ENCODE data around the gene DCTN5. TPM values are rescaled to one million over a fixed set of nuclear protein-coding genes. Genes with fewer than 3 reads are reported as not detected.
"Not testable (repeated sequence)": the region's sequence is repeated elsewhere in the genome, so short reads cannot be mapped to it uniquely, and the experiment has no call there.

DCTN5 gene
- total RNA-seq, 1 donor from 2014 or later = 42.3 TPM

GRCh38 chr16:23694644-23695373 lies 53.5 kb downstream of the DCTN5 start:
- no peak for ATAC-seq

- ATAC-seq = no peak
Observed at GRCh38 chr16:23695756-23696155, 54.5 kb downstream of the DCTN5 start.

GRCh38 chr16:23699100-23699499 lies 57.8 kb downstream of the DCTN5 start:
- ATAC-seq = peak; percentile 94

DNA sequence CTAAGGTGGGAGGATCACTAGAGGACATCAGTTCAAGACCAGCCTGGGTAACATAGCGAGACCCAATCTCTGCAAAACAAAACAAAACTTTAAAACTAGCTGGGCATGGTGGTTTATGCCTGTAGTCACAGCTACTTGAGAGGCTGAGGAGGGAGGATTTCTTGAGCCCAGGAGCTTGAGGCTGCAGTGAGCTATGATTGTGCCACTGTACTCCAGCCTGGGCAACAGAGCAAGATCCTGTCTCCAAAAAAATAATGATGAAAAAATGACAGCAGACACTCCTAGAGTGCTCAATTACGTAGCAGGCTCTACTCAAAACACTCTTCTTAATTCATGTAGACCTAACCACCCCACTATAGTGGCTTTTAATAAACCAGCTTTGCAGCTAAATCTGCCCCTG lies 58.8 kb downstream of the DCTN5 start:
- ATAC-seq = no peak

GRCh38 chr16:23700509-23700908 lies 59.2 kb downstream of the DCTN5 start:
- peak; percentile 20 for ATAC-seq

GRCh38 chr16:23701045-23701444 lies 59.8 kb downstream of the DCTN5 start:
- ATAC-seq = no peak

- ATAC-seq = no peak
Observed at GRCh38 chr16:23702951-23703350, 61.7 kb downstream of the DCTN5 start.

- no peak for ATAC-seq
Observed at GRCh38 chr16:23704772-23705516, 63.7 kb downstream of the DCTN5 start.

GRCh38 chr16:23705517-23705902 lies 64.2 kb downstream of the DCTN5 start:
- no peak for ATAC-seq

DNA sequence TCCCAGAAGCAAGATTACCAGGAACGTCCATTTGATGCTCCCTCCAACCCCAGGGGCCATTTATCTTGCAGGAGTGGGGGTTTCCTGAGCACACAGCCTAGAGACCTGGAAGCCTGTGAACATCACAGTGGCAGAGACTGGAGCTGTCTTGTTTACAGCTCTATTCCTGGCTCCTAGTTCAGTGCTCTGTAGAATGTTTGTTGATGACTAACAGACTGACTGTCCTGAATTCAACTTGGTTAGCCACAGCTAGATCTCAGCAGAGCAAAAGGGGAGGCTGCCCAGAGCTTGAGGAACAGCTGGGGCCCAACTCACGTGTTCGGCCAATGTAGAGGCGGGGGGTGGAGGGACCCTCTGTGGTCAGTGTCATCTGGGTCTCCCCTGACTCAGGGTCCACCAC lies 65.2 kb downstream of the DCTN5 start:
- ATAC-seq = no peak

DNA sequence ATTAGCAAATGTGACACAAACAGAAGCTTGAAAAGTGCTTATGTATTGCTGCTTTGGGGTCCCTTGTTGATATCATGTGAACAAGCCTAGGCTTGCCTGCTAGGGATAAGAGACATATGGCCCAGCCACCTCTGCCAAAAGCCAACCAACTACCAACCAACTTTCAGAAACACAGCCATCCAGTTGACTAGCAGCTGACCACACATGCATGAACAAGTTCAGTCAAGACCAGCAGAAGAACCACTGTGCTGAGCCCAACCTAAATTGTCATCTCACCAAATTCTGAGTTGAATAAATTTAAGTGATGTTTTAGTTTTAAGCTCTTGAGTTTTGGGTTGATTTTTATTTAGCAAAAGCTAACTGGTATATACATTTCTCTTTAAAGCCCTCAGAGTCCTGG lies 68.3 kb downstream of the DCTN5 start:
- no peak for ATAC-seq

DNA sequence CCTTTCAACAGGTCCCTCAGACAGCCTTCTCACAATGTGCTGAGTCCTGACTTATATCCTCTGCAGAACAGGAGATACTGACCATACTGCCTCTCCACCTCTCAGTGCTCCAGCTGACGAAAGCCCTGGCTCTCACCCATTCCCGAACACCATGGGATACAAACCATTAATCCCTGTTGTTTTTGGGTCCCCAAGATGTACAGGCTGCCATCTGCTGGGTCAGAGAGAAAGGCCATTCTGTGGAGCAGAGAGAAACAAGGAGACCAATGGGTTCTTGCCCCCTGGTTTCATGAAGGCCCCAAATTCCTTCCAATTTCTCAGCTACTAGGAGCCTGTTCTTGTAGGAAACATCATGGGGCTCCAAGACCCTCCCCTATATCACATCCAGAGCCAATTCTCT lies 68.7 kb downstream of the DCTN5 start:
- ATAC-seq = no peak

DNA sequence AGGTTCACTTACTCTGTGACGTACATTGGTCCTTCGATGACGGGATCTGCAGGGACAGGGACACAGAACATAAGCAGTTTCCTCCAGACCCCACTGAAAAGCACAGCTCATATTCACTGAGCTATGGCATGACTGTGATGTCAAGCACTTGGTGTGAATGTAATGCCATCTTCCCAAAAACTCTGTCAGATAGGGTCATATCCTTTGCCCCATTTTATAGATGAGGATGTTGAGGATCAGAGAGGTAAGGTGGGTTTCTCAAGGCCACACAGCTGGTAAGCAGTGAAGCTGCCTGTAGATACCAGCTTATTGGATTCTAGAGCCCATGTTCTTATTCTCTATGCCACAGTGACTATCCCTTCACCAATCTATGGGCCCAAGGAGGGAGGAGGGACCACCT lies 69.2 kb downstream of the DCTN5 start:
- ATAC-seq = no peak

DNA sequence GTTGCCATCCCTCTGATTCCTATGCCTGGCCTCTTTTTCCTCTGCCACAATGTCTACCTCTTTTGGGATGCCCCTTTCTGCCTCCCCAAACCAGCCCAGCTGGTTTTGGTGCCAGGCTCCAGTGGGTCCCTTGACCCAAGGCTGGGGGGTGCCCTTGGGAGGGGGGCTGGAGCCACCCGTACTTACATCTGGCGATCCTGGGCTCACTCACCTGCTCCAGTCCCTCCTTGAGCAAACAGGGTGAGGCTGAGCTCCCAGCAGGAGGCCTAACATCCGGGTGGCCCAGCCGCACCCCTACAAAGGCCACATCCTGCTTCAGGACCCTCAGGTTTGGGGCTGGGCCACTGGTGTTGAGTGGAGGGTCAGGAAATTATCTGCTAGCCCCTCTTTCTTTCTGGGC lies 70.5 kb downstream of the DCTN5 start:
- ATAC-seq = peak; percentile 38

GRCh38 chr16:23712976-23713375 lies 71.7 kb downstream of the DCTN5 start, which contains the start of gene ERN2:
ERN2 (minus strand) TSS chr16:23713222; CDS start chr16:23713187, 35 bp downstream.
- ATAC-seq = peak; percentile 54

GRCh38 chr16:23716484-23716883 lies 75.2 kb downstream of the DCTN5 start:
- no peak for ATAC-seq

- ATAC-seq = not testable (repeated sequence)
Observed at GRCh38 chr16:23722613-23723240, 81.5 kb downstream of the DCTN5 start.

DNA sequence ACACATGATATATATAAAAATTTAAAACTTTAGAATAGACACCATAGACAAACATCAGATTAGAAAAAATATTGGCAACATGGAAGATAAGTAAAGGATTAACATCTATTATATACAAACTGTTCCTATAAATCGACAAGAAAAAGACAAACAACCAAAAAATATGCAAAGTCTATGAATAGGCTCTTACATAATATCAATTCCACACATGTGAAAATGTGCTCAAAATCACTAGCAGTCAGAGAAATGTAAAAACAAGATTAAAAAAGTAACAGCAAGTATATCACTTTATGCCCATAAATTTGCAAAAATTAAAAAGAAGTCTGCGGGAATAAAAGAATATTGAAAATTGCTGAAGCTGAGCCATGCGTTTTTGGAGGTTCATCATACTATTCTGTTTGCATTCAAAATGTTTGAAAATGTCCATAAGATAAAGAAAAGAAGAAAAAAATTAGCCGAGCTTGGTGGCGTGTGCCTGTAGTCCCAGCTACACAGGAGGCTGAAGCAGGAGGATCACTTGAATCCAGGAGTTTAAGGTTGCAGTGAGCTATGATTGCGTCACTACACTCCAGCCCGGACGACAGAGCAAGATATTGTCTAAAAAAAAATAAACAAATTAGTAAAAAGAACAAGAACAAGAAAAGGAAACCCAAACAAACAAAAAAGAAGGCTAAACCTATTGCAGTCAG lies 83.0 kb downstream of the DCTN5 start:
- no peak for ATAC-seq

DNA sequence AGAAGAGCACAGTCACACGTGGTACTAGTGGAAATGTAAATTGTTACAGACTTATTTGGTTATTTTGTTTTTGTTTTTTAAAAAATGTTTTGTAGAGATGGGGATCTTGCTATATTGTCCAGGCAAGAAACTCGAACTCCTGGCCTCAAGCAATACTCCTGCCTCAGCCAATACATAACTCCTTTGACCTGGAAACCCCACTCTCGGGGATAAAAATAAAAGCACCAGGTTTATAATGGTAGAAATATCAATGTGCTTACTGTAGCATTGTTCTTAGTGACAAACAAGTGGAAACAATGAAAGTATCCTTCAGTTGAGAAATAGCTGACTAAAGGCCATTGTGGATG lies 83.5 kb downstream of the DCTN5 start:
- no peak for ATAC-seq

DNA sequence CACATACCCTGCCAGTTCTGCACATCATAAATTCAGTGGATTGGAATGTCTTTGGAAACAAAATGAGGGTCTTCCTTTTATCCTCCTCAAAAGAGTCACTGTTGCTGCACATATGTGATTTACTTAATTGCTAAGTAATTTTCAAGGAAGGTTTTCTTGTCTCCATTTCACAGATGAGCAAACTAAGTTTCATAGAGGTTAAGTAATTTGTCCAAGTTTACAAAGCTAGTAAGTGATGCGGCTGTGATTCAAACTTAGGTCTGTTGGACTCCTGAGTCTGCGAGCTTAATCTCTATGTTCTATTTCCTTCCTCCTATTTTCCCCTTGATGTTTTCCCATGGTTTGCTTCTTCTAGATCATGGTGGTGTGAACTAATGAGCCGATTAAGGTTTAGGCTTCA lies 85.4 kb downstream of the DCTN5 start:
- no peak for ATAC-seq
